ENCODE results near the gene SPACDR. TPM values are rescaled to one million over a fixed set of nuclear protein-coding genes. Genes with fewer than 3 reads are reported as not detected.

The SPACDR gene
- total RNA-seq, 1 experiment from 2014 or later: 2.9 TPM

GRCh38 chr7:100488333-100489095, 24.5 kb upstream of the SPACDR start:
- no peak overlapping the region for H3K4me3 ChIP-seq (ENCODE audit: low read depth, low read length, poor library complexity, severe bottlenecking)
- no peaks in the 10 kb centered on the region for H3K36me3 ChIP-seq (ENCODE audit: insufficient read depth, low read length, poor library complexity, severe bottlenecking)
- POLR2A ChIA-PET (ENCODE audit: low non-redundant PET): no interaction called here
- H3K27me3 ChIP-seq (replicated peaks; ENCODE audit: insufficient read depth, low read depth, low read length, poor library complexity): no peaks in the 10 kb centered on the region
- peaks cover 10% of the 10 kb centered on the region for H3K4me1 ChIP-seq (ENCODE audit: insufficient read depth, low read length, poor library complexity, severe bottlenecking)
- CTCF ChIA-PET: no interaction called here
- DNase-seq (ENCODE audit: low spot score): no peak
- intact Hi-C loops (cut with micrococcal nuclease; ENCODE audit: unreplicated experiment): no loop called here
- TF ChIP-seq EZH2 (IDR thresholded peaks at IDR 0.05; ENCODE audit: borderline replicate concordance, low read depth, low read length, poor library complexity, severe bottlenecking): no peak
- TF ChIP-seq, protein P1, sequence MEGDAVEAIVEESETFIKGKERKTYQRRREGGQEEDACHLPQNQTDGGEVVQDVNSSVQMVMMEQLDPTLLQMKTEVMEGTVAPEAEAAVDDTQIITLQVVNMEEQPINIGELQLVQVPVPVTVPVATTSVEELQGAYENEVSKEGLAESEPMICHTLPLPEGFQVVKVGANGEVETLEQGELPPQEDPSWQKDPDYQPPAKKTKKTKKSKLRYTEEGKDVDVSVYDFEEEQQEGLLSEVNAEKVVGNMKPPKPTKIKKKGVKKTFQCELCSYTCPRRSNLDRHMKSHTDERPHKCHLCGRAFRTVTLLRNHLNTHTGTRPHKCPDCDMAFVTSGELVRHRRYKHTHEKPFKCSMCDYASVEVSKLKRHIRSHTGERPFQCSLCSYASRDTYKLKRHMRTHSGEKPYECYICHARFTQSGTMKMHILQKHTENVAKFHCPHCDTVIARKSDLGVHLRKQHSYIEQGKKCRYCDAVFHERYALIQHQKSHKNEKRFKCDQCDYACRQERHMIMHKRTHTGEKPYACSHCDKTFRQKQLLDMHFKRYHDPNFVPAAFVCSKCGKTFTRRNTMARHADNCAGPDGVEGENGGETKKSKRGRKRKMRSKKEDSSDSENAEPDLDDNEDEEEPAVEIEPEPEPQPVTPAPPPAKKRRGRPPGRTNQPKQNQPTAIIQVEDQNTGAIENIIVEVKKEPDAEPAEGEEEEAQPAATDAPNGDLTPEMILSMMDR (conservative IDR thresholded peaks at IDR 0.05; ENCODE audit: low read depth, low read length): no peak
- H3K9me3 ChIP-seq (ENCODE audit: low read depth, low read length, poor library complexity, severe bottlenecking): no peaks in the 10 kb centered on the region
- no peak overlapping the region for H3K27ac ChIP-seq (ENCODE audit: low read depth, low read length, poor library complexity, severe bottlenecking)
- BruUV-seq (replicated peaks): no TSS peak

- TF ChIP-seq, protein P1 (conservative IDR thresholded peaks at IDR 0.05; ENCODE audit: low read depth, low read length): no peak
- no peak for TF ChIP-seq EZH2 (IDR thresholded peaks at IDR 0.05; ENCODE audit: borderline replicate concordance, low read depth, low read length, poor library complexity, severe bottlenecking)
- Histone ChIP-seq H3K27me3 (replicated peaks; ENCODE audit: insufficient read depth, low read depth, low read length, poor library complexity) (no peaks in the 10 kb centered on the region), H3K36me3 (ENCODE audit: insufficient read depth, low read length, poor library complexity, severe bottlenecking) (no peaks in the 10 kb centered on the region), H3K9me3 (ENCODE audit: low read depth, low read length, poor library complexity, severe bottlenecking) (no peaks in the 10 kb centered on the region), H3K27ac (ENCODE audit: low read depth, low read length, poor library complexity, severe bottlenecking) (no peak overlapping the region), H3K4me3 (ENCODE audit: low read depth, low read length, poor library complexity, severe bottlenecking) (no peak overlapping the region), H3K4me1 (ENCODE audit: insufficient read depth, low read length, poor library complexity, severe bottlenecking) (peaks cover 10% of the 10 kb centered on the region)
- peak; percentile 82 for DNase-seq (ENCODE audit: low spot score)
- BruUV-seq (replicated peaks): no TSS peak
- CTCF ChIA-PET: no interaction called here
- intact Hi-C loops (cut with micrococcal nuclease; ENCODE audit: unreplicated experiment): no loop called here
- POLR2A ChIA-PET (ENCODE audit: low non-redundant PET): no interaction called here
Observed at GRCh38 chr7:100486753-100487446, 22.8 kb upstream of the SPACDR start.

- BruUV-seq (replicated peaks): no TSS peak
- Histone ChIP-seq H3K27ac (ENCODE audit: low read depth, low read length, poor library complexity, severe bottlenecking) (no peak overlapping the region), H3K27me3 (replicated peaks; ENCODE audit: insufficient read depth, low read depth, low read length, poor library complexity) (no peaks in the 10 kb centered on the region), H3K9me3 (ENCODE audit: low read depth, low read length, poor library complexity, severe bottlenecking) (no peaks in the 10 kb centered on the region), H3K4me3 (ENCODE audit: low read depth, low read length, poor library complexity, severe bottlenecking) (no peak overlapping the region), H3K4me1 (ENCODE audit: insufficient read depth, low read length, poor library complexity, severe bottlenecking) (peaks cover 10% of the 10 kb centered on the region), H3K36me3 (ENCODE audit: insufficient read depth, low read length, poor library complexity, severe bottlenecking) (no peaks in the 10 kb centered on the region)
- intact Hi-C loops (cut with micrococcal nuclease; ENCODE audit: unreplicated experiment): no loop called here
- POLR2A ChIA-PET (ENCODE audit: low non-redundant PET): no interaction called here
- CTCF ChIA-PET: no interaction called here
- DNase-seq (ENCODE audit: low spot score): no peak
- TF ChIP-seq, protein P1 (conservative IDR thresholded peaks at IDR 0.05; ENCODE audit: low read depth, low read length): no peak
- no peak for TF ChIP-seq EZH2 (IDR thresholded peaks at IDR 0.05; ENCODE audit: borderline replicate concordance, low read depth, low read length, poor library complexity, severe bottlenecking)
Observed at GRCh38 chr7:100486111-100486636, 22.1 kb upstream of the SPACDR start.

Data from A673 (cell line).